T-helper 17 cell (primary cell): ENCODE data around the gene SYNPO2. TPM values are rescaled to one million over a fixed set of nuclear protein-coding genes. Genes with fewer than 3 reads are reported as not detected.

Experiments used
- ATAC-seq: fragments of 150-1000 bp; cut with Tn5 transposase; 2 replicates; pipeline ENCODE4 v1.10.0; 2021; ENCODE audit warnings: mild to moderate bottlenecking, moderate library complexity
- DNase-seq, 3 donors: peaks; one replicate each; pipeline versions ENCODE4 v3.0.0 to v3.0.0-alpha.2; 2020 to 2021
- H3K9me3 ChIP-seq: one replicate; pipeline ENCODE4 v1.7.0; 2013; ENCODE audit warnings: low read length, mild to moderate bottlenecking; ENCODE audit not compliant: control insufficient read depth, poor library complexity, severe bottlenecking
- H3K27ac Mint-ChIP-seq: one replicate; pipeline ENCODE4 v1.8.0; 2022; ENCODE audit warnings: mild to moderate bottlenecking, moderate library complexity, mixed read lengths
- H3K27me3 Mint-ChIP-seq: one replicate; pipeline ENCODE4 v1.8.0; 2022; ENCODE audit warnings: mixed read lengths
- H3K36me3 Mint-ChIP-seq: one replicate; pipeline ENCODE4 v1.8.0; 2022; ENCODE audit warnings: low read depth, mixed read lengths
- H3K4me1 Mint-ChIP-seq: one replicate; pipeline ENCODE4 v1.8.0; 2022; ENCODE audit warnings: mild to moderate bottlenecking, mixed read lengths
- H3K4me3 Mint-ChIP-seq: one replicate; pipeline ENCODE4 v1.8.0; 2022; ENCODE audit warnings: mild to moderate bottlenecking, moderate library complexity, mixed read lengths
- total RNA-seq, 4 donors: library from RNA in 2 of 4; stranded (reverse) in 2 of 4; gene quantifications; one replicate each; pipeline ENCODE4 v1.2.3 and lab custom pipeline; 2022 to 2026

Gene SYNPO2
- total RNA-seq, 2 donors from 2014 or later, result 0.37 to 0.72 TPM

DNA sequence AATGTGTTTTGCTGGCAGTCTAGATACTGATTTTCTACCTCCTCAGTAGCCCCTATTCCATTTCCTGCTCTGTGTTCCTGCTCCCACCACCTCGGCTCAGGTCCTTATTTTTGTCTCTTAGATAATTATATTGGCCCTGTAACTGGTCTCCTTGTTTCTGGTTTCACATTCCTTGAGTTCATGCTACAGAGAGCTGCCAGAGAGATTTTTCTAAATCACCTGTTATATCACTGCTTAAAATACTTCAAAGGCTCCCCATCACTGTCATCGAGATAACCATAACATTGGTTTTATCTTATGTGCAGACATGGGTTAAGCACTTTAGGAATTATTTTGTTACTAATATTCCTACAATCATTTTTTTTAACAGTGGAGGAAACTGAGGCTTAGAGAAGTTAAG, 9.6 kb downstream of the SYNPO2 start:
- no peaks in the 10 kb centered on the region for H3K9me3 ChIP-seq
- Mint-ChIP-seq H3K36me3 (no peaks in the 10 kb centered on the region), H3K4me3 (no peak overlapping the region), H3K4me1 (no peaks in the 10 kb centered on the region), H3K27me3 (peaks cover 10% of the 10 kb centered on the region), H3K27ac (no peak overlapping the region)
- DNase-seq, result no peak
- no peak for ATAC-seq

DNA sequence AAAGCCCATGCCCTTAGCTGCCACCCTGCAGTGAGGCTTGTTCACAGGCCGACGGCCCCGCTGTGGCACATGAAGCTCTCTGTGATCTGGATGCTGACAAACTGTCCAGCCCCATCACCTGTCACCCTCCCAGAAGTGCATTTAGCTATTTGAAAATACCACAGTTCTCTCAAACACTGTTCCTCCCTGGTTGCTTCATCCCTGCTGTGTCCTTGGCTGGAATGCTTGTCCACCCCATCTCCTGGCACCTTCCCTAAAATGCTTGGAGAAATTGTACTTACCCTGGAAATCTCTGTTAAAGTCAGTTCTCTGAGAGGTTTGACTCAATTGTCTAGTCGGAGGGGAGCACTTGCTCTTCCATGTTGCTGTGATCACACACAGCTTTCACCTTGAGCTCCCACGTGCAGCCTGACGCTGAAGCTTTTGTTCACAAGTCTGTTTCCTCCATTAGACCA, 10.1 kb downstream of the SYNPO2 start:
- H3K4me1 Mint-ChIP-seq, result no peaks in the 10 kb centered on the region
- peaks cover 10% of the 10 kb centered on the region for H3K27me3 Mint-ChIP-seq
- DNase-seq (no peak), ATAC-seq (no peak)
- H3K9me3 ChIP-seq, result no peaks in the 10 kb centered on the region
- H3K36me3 Mint-ChIP-seq, result no peaks in the 10 kb centered on the region
- H3K27ac Mint-ChIP-seq, result no peak overlapping the region
- H3K4me3 Mint-ChIP-seq, result no peak overlapping the region

- no peaks in the 10 kb centered on the region for H3K9me3 ChIP-seq
- no peak for DNase-seq
- Mint-ChIP-seq H3K4me1 (no peaks in the 10 kb centered on the region), H3K4me3 (no peak overlapping the region), H3K27me3 (peaks cover 25% of the 10 kb centered on the region), H3K36me3 (peaks cover 2% of the 10 kb centered on the region), H3K27ac (no peak overlapping the region)
- ATAC-seq, result no peak
Measured at GRCh38 chr4:118904418-118904817, 15.8 kb downstream of the SYNPO2 start.

DNA sequence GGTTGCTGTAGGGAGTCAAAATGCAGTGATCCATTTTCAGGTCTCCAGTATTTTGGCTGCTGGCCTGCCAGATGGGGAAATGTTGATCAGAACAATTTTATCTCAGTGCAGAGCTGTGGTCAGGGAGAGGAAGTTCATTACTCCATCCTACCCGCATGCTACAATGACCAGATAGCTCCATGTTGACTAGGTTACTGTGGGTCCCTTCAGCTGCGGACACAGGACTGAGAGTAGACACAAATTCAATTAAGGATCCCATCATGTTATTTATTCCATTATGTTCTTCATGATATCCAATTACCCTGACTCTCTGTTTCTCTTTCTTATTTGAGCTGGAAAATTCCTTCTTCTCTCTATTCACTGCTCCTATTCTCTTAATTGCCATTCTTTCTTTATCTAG, 16.3 kb downstream of the SYNPO2 start:
- Mint-ChIP-seq H3K4me1 (no peaks in the 10 kb centered on the region), H3K36me3 (peaks cover 2% of the 10 kb centered on the region), H3K4me3 (no peak overlapping the region), H3K27me3 (peaks cover 30% of the 10 kb centered on the region), H3K27ac (no peak overlapping the region)
- no peak for DNase-seq
- ATAC-seq, result no peak
- no peaks in the 10 kb centered on the region for H3K9me3 ChIP-seq

DNA sequence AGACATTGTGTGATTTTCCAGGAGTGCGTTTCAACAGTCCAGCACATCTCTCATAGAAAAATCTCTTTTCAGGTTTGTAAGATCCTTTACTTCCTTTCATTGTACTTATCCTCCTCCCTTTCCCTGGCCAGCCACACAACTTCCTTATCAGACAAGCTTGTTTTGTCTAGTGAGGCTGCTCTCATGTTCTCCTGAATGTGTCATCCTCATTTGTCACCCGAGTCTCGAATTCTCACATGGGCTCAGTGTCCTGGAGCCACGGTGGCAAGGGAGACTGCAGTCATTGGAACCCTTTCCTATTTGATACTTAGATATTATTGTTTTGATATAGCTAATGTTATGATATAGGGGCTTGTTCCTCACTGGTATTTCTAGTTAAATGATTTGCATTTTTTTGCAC, 16.9 kb downstream of the SYNPO2 start:
- Mint-ChIP-seq H3K27ac (no peak overlapping the region), H3K36me3 (peaks cover 2% of the 10 kb centered on the region), H3K4me3 (no peak overlapping the region), H3K4me1 (no peaks in the 10 kb centered on the region), H3K27me3 (peaks cover 36% of the 10 kb centered on the region)
- H3K9me3 ChIP-seq, result no peaks in the 10 kb centered on the region
- no peak for DNase-seq
- no peak for ATAC-seq

- no peak overlapping the region for H3K4me3 Mint-ChIP-seq
- H3K36me3 Mint-ChIP-seq, result peaks cover 5% of the 10 kb centered on the region
- H3K4me1 Mint-ChIP-seq, result no peaks in the 10 kb centered on the region
- DNase-seq (no peak), ATAC-seq (no peak)
- H3K9me3 ChIP-seq, result no peaks in the 10 kb centered on the region
- H3K27me3 Mint-ChIP-seq, result peaks cover 53% of the 10 kb centered on the region
- no peak overlapping the region for H3K27ac Mint-ChIP-seq
Measured at GRCh38 chr4:118909173-118909956, 20.7 kb downstream of the SYNPO2 start.

DNA sequence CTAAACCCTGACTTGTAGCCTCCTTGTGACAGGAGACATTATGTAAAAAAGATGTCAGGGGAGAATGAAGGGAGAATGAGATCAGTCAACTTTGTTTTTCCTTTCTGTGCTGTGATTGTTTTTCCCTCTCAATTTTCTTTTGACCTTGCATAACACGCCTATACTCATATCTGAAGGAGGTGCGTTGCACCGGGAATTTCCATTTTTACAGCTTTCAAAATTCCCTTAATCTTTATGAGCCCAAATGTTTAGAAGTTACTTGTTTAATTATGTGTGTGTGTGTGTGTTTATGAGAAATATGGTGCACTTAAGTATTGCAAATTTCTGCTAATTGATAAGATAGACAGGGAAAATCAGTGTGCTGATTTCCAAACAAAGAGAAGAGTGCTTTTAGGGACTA, 21.6 kb downstream of the SYNPO2 start:
- H3K9me3 ChIP-seq, result no peaks in the 10 kb centered on the region
- DNase-seq (no peak), ATAC-seq (no peak)
- Mint-ChIP-seq H3K4me1 (no peaks in the 10 kb centered on the region), H3K27ac (no peak overlapping the region), H3K36me3 (peaks cover 3% of the 10 kb centered on the region), H3K4me3 (no peak overlapping the region), H3K27me3 (peaks cover 47% of the 10 kb centered on the region)

- Mint-ChIP-seq H3K27me3 (peaks cover 41% of the 10 kb centered on the region), H3K4me3 (no peak overlapping the region), H3K4me1 (no peaks in the 10 kb centered on the region), H3K27ac (no peak overlapping the region), H3K36me3 (peaks cover 3% of the 10 kb centered on the region)
- DNase-seq (no peak), ATAC-seq (no peak)
- no peaks in the 10 kb centered on the region for H3K9me3 ChIP-seq
Measured at GRCh38 chr4:118911238-118911703, 22.6 kb downstream of the SYNPO2 start.

DNA sequence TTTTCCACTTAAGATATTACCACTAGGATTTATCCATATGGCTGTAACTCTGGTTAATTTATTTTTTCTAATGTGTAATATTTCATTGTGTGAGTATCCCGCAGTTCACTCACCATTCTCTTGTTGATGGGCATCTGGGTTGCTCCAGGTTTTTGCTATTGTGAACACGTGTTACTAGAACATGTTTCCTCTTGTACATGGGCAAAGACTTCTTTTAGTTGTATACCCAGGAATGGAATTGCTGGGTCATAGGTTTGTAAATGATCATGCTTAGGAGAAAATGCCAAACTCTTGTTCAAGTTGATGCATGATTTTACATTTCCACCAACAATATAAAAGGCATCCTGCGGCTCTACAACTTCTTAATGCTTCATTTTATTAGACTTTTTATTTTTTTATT, 26.8 kb downstream of the SYNPO2 start:
- H3K27ac Mint-ChIP-seq, result no peak overlapping the region
- ATAC-seq (no peak), DNase-seq (no peak)
- H3K9me3 ChIP-seq, result no peaks in the 10 kb centered on the region
- peaks cover 36% of the 10 kb centered on the region for H3K27me3 Mint-ChIP-seq
- peaks cover 2% of the 10 kb centered on the region for H3K4me1 Mint-ChIP-seq
- peaks cover 8% of the 10 kb centered on the region for H3K36me3 Mint-ChIP-seq
- no peak overlapping the region for H3K4me3 Mint-ChIP-seq

DNA sequence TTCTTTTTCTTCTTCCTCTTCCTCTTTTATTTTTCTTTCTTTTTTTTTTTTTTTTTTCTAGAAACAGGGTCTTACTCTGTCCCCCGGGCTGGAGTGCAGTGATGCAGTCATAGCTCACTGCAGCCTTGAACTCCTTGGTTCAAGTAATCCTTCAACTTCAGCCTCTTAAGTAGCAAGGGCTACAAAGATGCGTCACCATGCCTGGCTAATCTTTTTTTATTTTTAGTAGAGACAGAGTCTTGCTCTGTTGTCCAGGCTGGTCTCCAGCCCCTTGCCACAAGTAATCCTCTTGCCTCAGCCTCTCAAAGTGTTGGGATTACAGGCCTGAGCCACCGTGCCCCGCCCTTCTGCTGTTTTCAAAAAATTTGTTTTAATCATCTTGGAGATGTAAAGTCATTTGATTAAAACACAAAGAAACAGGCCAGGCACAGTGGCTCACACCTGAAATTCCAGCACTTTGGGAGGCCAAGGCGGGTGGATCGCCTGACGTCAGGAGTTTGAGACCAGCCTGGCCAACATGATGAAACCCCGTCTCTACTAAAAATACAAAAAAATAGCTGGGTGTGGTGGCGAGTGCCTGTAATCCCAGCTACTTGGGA, 28.1 kb downstream of the SYNPO2 start:
- peaks cover 2% of the 10 kb centered on the region for H3K4me1 Mint-ChIP-seq
- H3K4me3 Mint-ChIP-seq, result no peak overlapping the region
- DNase-seq (no peak), ATAC-seq (no peak)
- H3K9me3 ChIP-seq, result no peaks in the 10 kb centered on the region
- peaks cover 32% of the 10 kb centered on the region for H3K27me3 Mint-ChIP-seq
- H3K27ac Mint-ChIP-seq, result no peak overlapping the region
- peaks cover 8% of the 10 kb centered on the region for H3K36me3 Mint-ChIP-seq

GRCh38 chr4:118917582-118917981, 28.9 kb downstream of the SYNPO2 start:
- no peaks in the 10 kb centered on the region for H3K9me3 ChIP-seq
- H3K36me3 Mint-ChIP-seq, result peaks cover 8% of the 10 kb centered on the region
- H3K4me1 Mint-ChIP-seq, result peaks cover 2% of the 10 kb centered on the region
- no peak overlapping the region for H3K4me3 Mint-ChIP-seq
- peaks cover 32% of the 10 kb centered on the region for H3K27me3 Mint-ChIP-seq
- no peak overlapping the region for H3K27ac Mint-ChIP-seq
- DNase-seq (no peak), ATAC-seq (no peak)

DNA sequence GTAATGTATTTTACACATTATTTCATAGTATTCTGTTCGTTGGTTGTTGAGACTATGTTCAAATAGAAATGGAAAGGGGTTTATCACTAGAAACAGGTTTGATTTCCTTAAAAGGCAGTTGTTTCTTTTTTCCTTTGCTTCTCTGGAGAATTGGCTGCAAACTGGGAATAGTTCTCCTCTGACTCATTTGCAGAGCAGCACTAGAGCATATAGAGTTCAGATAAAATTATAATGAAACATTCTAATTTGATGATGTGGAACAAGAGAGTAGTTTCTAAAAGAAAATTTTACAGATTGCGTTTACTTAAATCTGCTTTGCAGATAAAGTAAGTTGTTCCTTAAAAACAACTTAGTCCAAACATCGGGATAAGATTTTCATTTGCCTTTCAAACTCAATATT, 29.7 kb downstream of the SYNPO2 start:
- DNase-seq (no peak), ATAC-seq (no peak)
- H3K36me3 Mint-ChIP-seq, result peaks cover 8% of the 10 kb centered on the region
- H3K4me1 Mint-ChIP-seq, result peaks cover 2% of the 10 kb centered on the region
- H3K4me3 Mint-ChIP-seq, result no peak overlapping the region
- no peaks in the 10 kb centered on the region for H3K9me3 ChIP-seq
- no peak overlapping the region for H3K27ac Mint-ChIP-seq
- H3K27me3 Mint-ChIP-seq, result peaks cover 24% of the 10 kb centered on the region

- no peak for DNase-seq
- H3K4me1 Mint-ChIP-seq, result peaks cover 2% of the 10 kb centered on the region
- no peak for ATAC-seq
- peaks cover 5% of the 10 kb centered on the region for H3K36me3 Mint-ChIP-seq
- H3K27ac Mint-ChIP-seq, result no peak overlapping the region
- no peaks in the 10 kb centered on the region for H3K9me3 ChIP-seq
- no peak overlapping the region for H3K4me3 Mint-ChIP-seq
- peaks cover 17% of the 10 kb centered on the region for H3K27me3 Mint-ChIP-seq
Measured at GRCh38 chr4:118920247-118920646, 31.6 kb downstream of the SYNPO2 start.

GRCh38 chr4:118921786-118922185, 33.1 kb downstream of the SYNPO2 start:
- Mint-ChIP-seq H3K4me3 (no peak overlapping the region), H3K36me3 (peaks cover 5% of the 10 kb centered on the region), H3K27ac (no peak overlapping the region), H3K4me1 (peaks cover 2% of the 10 kb centered on the region), H3K27me3 (peaks cover 24% of the 10 kb centered on the region)
- no peak for ATAC-seq
- no peaks in the 10 kb centered on the region for H3K9me3 ChIP-seq
- DNase-seq, result no peak
